HG02840 (cell line): ENCODE measurements around the gene SKAP2.

Source experiments
- ATAC-seq: cut with Tn5 transposase; IDR thresholded peaks from one replicate; pipeline ENCODE4 v1.9.1; 2021; ENCODE audit warnings: mild to moderate bottlenecking, moderate library complexity, moderate number of reproducible peaks; ENCODE audit not compliant: unreplicated experiment, low FRiP score

SKAP2 gene

DNA sequence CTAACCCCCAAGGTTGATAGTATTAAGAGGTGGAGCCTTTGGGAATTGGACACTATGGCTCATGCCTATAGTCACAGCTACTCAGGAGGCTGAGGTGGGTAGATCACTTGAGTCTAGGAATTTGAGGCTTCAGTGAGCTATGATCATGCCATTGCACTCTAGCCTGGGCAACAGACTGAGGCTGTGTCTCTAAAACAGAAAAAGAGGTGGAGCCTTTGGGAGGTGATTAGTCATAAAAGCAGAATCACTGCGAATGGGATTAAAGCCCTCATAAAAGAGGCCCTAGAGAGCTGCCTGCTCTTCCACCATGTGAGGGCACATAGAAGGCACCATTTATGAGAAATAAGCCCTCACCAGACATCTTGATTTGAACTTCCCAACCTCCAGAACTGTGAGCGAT, 81.9 kb downstream of the SKAP2 start:
- ATAC-seq, result no peak

- no peak for ATAC-seq
Observed at GRCh38 chr7:26779978-26780595, 84.3 kb downstream of the SKAP2 start.

DNA sequence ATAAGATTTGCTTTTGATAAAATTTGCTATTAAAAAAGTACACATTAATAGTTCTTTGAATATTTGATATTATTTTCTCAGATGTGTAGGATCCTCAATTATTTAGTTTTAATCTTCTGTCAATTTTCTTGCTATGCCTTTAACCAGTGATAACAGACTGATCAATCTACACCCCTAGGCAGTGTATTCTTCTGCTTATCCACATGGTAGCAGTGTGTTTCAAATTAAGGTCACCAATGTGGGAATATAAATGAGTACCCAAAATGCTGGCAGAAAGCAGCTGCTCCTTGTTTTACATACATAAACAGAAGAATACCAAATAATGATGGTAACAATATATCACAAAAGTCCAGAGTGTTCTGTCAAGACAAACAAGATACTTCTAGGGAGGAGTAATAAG, 87.0 kb downstream of the SKAP2 start:
- ATAC-seq, result no peak

- no peak for ATAC-seq
Observed at GRCh38 chr7:26760501-26760900, 103.9 kb downstream of the SKAP2 start.

DNA sequence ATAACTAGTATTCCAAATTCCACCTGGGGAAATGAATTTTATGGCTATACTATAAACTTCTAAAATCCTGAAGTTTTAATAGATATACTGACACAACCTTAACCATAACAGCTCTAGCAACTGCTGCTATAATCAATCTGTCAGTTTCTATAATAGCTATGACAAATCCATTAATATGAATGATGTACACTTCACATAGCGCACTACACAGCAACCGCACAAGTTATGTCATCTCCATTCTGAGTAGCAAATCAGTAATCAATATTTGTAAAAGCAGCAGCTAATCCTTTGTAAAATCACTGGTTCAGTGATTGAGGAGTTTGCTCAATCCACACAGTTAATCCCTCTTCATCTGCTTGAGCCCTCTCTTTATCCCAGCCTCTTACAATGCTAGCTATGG, 105.3 kb downstream of the SKAP2 start:
- ATAC-seq, result no peak

DNA sequence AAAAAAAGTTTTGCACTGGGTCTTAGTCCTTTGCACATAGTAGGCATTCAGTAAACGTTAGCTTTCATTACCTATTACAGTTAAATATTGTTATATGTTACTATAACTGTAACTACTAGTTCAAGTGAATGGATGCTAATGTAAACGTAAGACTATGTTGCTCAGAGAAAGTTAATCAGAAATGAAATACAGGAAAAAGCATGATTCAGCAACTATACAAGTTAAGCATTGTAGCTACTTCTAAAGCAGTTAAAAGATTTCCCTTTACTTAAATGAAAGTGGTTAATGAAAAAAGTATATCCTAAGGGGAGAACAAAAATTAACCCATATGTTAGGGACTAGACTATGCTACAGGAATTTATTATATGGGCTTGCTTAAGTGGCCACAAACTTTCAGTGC, 121.2 kb downstream of the SKAP2 start:
- ATAC-seq, result no peak

GRCh38 chr7:26735976-26736600, 128.3 kb downstream of the SKAP2 start:
- ATAC-seq, result no peak

- no peak for ATAC-seq
Observed at GRCh38 chr7:26729150-26729775, 135.1 kb downstream of the SKAP2 start.

DNA sequence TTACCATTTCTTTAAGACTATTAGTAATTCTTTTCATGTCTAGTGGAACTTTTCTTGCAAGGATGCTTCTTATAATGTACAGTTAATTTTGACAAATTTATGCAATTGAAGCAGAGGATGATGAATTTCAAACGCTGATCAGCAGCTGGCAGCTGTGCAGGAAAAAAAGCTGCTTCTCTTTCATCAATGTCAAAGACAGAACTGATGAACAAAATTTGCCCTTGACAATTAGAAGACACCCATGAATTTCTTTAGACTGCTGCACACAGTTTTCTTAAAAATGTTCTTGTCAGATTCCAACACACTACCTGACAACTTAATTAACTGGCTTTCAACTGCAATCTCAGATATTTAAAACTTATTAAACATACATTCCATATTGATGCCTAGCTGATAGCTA, 138.3 kb downstream of the SKAP2 start:
- ATAC-seq, result no peak

- no peak for ATAC-seq
Observed at GRCh38 chr7:26724795-26725194, 139.6 kb downstream of the SKAP2 start.

DNA sequence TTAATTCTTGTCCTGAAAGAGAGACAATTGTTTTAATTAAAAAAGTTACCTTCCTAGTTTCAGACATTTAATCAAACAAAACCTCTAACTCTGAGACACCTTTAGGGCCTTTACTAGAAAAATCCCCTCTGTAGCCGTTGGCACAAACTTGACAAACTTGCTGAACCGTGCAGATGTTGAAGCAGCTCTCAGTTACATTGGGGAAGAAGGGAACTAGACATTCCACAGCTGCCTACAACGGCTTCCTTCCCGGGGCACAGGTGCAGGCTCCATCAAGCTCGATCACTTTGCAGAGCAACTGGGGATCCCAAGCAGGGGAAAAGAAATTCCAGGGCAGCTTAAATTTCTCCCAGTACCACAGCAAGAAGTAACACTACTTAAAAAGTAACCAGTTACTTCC, 141.3 kb downstream of the SKAP2 start:
- ATAC-seq, result no peak

DNA sequence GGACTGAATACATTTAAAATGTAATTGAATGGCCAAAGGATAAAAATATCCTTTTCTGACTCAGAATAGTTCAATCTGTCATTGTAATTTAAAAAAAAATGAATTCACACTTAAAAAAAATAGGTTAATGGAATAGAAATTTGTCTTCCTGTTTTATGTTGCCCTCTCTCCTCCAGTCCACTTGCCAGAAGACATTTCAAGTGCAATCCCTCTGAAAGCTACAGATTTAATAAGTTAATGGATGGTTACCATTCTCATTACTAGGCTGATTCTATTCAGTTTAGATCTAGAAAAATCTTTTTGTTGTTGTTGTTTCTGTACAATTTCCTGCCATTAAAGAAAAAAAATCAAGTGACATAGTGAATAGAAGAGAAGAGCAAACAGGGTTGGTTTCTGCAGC, 142.9 kb downstream of the SKAP2 start:
- ATAC-seq, result no peak

DNA sequence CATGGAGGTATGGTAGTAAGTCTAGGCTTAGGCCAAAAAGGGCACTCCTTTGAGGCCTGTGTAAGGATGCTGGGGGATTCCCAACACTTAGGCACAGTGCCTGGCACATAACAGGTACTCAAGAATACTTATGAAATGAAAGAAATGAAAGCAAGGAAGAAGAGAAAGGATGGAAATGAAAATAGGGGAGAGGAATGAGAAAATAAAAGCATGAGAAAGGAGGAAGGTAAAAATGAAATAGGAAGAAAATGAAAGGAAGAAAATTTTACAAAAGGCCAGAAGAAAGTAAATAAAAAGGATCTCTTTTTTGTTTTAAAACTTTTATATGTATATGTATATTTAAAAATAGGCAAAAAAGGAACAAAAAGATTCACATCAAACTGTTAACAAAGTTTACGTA, 146.3 kb downstream of the SKAP2 start:
- ATAC-seq, result no peak

- no peak for ATAC-seq
Observed at GRCh38 chr7:26714438-26714837, 150.0 kb downstream of the SKAP2 start.

DNA sequence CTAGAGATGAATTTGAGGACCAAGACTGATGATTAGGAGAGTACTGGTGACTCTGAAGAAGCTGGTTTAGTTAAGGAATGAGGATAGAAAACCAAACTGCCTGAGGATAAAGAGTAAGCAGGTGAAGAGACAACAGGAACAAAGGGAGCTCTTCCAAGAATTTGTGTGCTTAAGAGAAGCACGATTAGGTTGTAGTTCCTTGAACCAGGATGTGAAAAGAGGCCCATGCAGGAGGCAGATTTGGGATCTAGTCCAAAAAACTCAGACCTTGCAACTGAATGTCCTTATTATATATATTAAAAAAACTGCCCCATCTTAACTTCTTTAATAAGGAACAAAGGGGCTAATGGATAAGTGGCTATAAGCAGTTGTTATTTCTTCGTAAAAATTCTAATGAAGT, 150.4 kb downstream of the SKAP2 start:
- ATAC-seq, result no peak

DNA sequence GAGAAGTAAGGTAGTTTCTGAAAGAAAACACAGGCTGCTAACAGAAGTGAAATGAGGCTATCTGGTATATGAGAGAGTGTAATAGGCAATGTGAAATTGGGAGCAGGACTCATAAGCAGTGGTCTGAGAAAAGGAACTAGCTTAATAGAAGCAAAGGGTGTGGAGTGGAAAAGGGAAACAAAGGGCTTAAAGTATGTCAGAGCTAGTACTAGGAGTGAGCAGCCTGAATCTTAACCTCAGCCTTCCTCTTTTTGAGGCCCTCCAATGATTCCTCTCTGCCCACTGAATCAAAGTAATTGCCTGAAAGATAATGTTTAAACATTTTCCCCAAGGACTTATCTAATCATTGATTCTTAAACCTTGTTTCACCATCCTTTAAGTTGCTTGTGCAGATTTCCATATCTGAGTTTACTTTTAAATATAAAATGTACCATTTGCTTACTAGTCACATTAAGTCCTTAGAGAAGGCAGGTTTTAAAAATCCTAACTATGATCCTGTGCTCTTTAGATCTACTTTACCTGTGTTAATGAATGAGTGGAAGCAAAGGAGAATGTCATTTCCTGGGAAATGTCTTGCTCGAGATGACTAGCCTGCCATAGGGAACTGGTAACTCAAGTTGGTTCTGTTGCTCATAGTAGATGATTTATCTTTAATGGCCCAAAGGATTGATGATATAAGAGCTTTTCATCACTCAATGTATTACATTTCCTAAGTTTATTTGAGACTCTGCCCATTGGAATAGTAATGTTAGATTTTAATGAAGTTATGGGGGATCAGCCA, 155.0 kb downstream of the SKAP2 start:
- ATAC-seq, result no peak

DNA sequence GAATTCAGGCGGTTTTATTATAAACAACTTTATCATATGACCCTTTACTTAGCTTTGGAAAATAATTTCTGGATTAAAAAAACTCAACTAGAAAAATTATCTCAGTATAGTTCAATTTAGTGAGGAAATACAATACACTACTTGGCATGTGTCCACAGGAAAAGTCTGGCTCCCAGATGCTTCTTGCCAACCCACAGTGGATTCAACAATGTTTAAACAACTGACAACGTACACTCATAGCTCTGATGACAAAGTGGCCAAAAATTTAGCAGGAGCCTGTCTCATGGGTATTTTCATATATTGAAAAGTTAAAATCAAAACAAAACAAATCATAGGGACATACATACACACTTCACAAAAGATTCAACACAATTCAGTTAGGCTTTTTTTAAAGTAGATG, 158.8 kb downstream of the SKAP2 start:
- ATAC-seq, result no peak

- ATAC-seq, result no peak
Observed at GRCh38 chr7:26704786-26705185, 159.6 kb downstream of the SKAP2 start.

GRCh38 chr7:26704036-26704435, 160.4 kb downstream of the SKAP2 start:
- no peak for ATAC-seq

DNA sequence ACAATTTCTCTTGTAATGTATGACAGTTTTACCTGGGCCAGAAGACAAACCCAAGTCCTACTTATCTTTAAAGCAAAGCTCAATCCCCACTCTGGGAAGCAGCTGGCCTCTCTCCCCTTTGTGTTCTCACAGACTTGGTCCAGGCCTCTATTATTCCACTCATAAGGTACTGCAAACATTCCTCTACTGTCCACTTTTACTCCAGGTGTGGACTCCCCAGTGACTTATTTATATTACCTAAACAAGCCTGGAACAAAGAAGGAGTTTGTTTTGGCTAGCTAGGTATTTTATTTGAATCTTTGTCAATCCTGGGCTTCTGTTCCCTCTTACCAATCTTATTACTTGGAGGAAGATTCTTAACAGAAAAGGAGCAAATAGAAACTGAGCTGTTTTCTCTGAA, 163.5 kb downstream of the SKAP2 start:
- ATAC-seq, result no peak

DNA sequence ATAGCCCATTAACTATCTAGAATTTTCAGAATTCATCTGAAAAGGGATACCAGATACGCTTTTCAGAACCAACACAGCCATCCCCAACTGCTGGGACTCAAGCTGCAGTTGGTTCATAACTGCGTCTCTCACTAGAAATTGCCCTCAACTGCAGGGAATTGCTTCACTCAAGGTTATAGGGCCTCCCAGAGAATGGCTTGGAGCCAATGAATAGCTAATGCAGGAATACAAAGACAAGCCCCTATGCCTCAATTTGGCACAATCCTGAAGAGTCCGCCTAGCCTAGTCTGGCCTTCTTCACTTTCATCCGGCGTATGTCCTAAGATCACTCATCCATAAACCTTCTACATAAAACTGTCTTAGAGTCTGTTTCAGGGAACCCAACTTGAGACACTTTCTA, 164.0 kb downstream of the SKAP2 start:
- no peak for ATAC-seq
